Astrocyte (in vitro differentiated cells and primary cell): ENCODE data around the gene PPM1N.

Experiments
- EZH2 ChIP-seq: IDR thresholded peaks from 2 replicates; pipeline ENCODE4 v1.6.1; 2012; ENCODE audit warnings: mild to moderate bottlenecking, low read length, inconsistent platforms; ENCODE audit not compliant: insufficient read depth
- TF ChIP-seq, protein P1 (sequence below): IDR thresholded peaks from 2 replicates; pipeline ENCODE4 v1.5.1; 2011; ENCODE audit warnings: low read depth, mild to moderate bottlenecking, inconsistent platforms, low read length, moderate library complexity; ENCODE audit not compliant: insufficient read depth

DNA sequence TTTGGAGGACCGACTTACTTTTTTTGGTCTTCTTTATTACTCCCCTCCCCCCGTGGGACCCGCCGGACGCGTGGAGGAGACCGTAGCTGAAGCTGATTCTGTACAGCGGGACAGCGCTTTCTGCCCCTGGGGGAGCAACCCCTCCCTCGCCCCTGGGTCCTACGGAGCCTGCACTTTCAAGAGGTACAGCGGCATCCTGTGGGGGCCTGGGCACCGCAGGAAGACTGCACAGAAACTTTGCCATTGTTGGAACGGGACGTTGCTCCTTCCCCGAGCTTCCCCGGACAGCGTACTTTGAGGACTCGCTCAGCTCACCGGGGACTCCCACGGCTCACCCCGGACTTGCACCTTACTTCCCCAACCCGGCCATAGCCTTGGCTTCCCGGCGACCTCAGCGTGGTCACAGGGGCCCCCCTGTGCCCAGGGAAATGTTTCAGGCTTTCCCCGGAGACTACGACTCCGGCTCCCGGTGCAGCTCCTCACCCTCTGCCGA lies 30.0 kb upstream of the PPM1N start:
- TF ChIP-seq, protein P1, sequence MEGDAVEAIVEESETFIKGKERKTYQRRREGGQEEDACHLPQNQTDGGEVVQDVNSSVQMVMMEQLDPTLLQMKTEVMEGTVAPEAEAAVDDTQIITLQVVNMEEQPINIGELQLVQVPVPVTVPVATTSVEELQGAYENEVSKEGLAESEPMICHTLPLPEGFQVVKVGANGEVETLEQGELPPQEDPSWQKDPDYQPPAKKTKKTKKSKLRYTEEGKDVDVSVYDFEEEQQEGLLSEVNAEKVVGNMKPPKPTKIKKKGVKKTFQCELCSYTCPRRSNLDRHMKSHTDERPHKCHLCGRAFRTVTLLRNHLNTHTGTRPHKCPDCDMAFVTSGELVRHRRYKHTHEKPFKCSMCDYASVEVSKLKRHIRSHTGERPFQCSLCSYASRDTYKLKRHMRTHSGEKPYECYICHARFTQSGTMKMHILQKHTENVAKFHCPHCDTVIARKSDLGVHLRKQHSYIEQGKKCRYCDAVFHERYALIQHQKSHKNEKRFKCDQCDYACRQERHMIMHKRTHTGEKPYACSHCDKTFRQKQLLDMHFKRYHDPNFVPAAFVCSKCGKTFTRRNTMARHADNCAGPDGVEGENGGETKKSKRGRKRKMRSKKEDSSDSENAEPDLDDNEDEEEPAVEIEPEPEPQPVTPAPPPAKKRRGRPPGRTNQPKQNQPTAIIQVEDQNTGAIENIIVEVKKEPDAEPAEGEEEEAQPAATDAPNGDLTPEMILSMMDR, result no peak
- TF ChIP-seq EZH2, result no peak
